Body of pancreas (tissue), 4 donors: ENCODE measurements around the gene CTPS2.

Source experiments
- POLR2A ChIP-seq, 3 donors: fragments of 450-650 bp; IDR thresholded peaks; one replicate each; pipeline ENCODE4 v1.6.1; 2016; ENCODE audit warnings: antibody characterized with exemption in 3 of 3, mild to moderate bottlenecking in 2 of 3
- TF ChIP-seq, protein P1 (sequence below), 7 experiments: fragments of 450-650 bp in 4 of 7; fragments of 200-600 bp in 3 of 7; sonication (generic) in 3 of 7; IDR thresholded peaks; one replicate each; pipeline ENCODE4 v1.5.1; 2016 to 2019; ENCODE audit warnings: antibody characterized with exemption in 7 of 7

DNA sequence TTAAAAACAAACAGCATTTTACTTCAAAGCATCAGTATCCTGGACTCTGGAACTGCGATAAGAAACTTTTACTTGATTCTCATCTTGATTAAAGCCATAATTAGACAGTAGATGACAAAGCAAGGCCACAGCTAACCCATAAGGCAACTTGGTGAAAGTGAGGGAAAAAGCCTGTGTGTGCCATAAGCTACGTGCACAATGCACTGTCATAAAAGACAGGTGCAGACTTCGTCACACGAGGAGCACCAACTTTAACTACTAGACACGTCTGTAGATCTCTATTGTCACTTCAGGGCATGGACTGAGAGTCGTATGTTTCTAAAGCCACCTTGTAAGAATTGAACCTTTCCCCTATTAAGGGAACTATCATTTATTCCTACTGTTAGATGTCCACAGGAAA lies 13.1 kb downstream of the CTPS2 start:
- TF ChIP-seq, protein P1, sequence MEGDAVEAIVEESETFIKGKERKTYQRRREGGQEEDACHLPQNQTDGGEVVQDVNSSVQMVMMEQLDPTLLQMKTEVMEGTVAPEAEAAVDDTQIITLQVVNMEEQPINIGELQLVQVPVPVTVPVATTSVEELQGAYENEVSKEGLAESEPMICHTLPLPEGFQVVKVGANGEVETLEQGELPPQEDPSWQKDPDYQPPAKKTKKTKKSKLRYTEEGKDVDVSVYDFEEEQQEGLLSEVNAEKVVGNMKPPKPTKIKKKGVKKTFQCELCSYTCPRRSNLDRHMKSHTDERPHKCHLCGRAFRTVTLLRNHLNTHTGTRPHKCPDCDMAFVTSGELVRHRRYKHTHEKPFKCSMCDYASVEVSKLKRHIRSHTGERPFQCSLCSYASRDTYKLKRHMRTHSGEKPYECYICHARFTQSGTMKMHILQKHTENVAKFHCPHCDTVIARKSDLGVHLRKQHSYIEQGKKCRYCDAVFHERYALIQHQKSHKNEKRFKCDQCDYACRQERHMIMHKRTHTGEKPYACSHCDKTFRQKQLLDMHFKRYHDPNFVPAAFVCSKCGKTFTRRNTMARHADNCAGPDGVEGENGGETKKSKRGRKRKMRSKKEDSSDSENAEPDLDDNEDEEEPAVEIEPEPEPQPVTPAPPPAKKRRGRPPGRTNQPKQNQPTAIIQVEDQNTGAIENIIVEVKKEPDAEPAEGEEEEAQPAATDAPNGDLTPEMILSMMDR (IDR thresholded peaks at IDR 0.05) = no peak
- no peak for TF ChIP-seq POLR2A (IDR thresholded peaks at IDR 0.05)
